ENCODE data around the gene PPIL4. TPM values are rescaled to one million over a fixed set of nuclear protein-coding genes. Genes with fewer than 3 reads are reported as not detected.

The PPIL4 gene, protein sequence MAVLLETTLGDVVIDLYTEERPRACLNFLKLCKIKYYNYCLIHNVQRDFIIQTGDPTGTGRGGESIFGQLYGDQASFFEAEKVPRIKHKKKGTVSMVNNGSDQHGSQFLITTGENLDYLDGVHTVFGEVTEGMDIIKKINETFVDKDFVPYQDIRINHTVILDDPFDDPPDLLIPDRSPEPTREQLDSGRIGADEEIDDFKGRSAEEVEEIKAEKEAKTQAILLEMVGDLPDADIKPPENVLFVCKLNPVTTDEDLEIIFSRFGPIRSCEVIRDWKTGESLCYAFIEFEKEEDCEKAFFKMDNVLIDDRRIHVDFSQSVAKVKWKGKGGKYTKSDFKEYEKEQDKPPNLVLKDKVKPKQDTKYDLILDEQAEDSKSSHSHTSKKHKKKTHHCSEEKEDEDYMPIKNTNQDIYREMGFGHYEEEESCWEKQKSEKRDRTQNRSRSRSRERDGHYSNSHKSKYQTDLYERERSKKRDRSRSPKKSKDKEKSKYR
- total RNA-seq (37.4 TPM), polyA plus RNA-seq (39.2 TPM)
- long read RNA-seq, donor 1 = 0 reads
- long read RNA-seq, donor 2 = 0 reads
- long read RNA-seq, donor 3, transcript PPIL4-201 (13 exons, 2,232 nt) = major isoform, 10 of 18 reads
- long read RNA-seq, donor 3, partial matches to known transcripts = 8 of 18 reads
- long read RNA-seq, donor 3, other reads (novel, unspliced or antisense) = 0 of 18 reads
- long read RNA-seq, donor 4, partial matches to known transcripts = 0 of 22 reads
- long read RNA-seq, donor 4, other reads (novel, unspliced or antisense) = 18 of 22 reads
- long read RNA-seq, donor 5, transcript PPIL4-201 (13 exons, 2,232 nt) = major isoform, 9 of 25 reads
- long read RNA-seq, donor 5, partial matches to known transcripts = 15 of 25 reads
- long read RNA-seq, donor 5, other reads (novel, unspliced or antisense) = 0 of 25 reads
- long read RNA-seq, donor 6, transcript PPIL4-201 (13 exons, 2,232 nt) = major isoform, 13 of 20 reads
- long read RNA-seq, donor 6, partial matches to known transcripts = 7 of 20 reads
- long read RNA-seq, donor 6, other reads (novel, unspliced or antisense) = 0 of 20 reads
- long read RNA-seq, donor 7, transcript PPIL4-201 (13 exons, 2,232 nt) = major isoform, 8 of 8 reads
- long read RNA-seq, donor 7, partial matches to known transcripts = 0 of 8 reads
- long read RNA-seq, donor 7, other reads (novel, unspliced or antisense) = 0 of 8 reads
- long read RNA-seq, donor 8, partial matches to known transcripts = 0 of 2 reads
- long read RNA-seq, donor 8, other reads (novel, unspliced or antisense) = 0 of 2 reads
- long read RNA-seq, donor 9, partial matches to known transcripts = 0 of 4 reads
- long read RNA-seq, donor 9, other reads (novel, unspliced or antisense) = 0 of 4 reads
- long read RNA-seq, donor 10, partial matches to known transcripts = 25 of 29 reads
- long read RNA-seq, donor 10, other reads (novel, unspliced or antisense) = 0 of 29 reads

GRCh38 chr6:149545754-149546471 is at the start of gene PPIL4:
TSS of gene PPIL4 (minus strand) at chr6:149546043. CDS start at chr6:149546005, 38 bp downstream.
- no peaks in the 10 kb centered on the region for H3K36me3 ChIP-seq (ENCODE audit: control insufficient read depth in 2 of 2, insufficient read depth in 2 of 2, low read length in 1 of 2)
- peak; percentile 83 to 97 (median 93) for DNase-seq (ENCODE audit: low read depth in 6 of 9, low spot score in 9 of 9)
- peak within 1 kb of the TSS; percentile 91 to 96 for H3K27ac ChIP-seq (ENCODE audit: low read depth in 1 of 2, low read length in 1 of 2)
- peaks cover 0 to 4% of the 10 kb centered on the region in 2 donors for H3K9me3 ChIP-seq (ENCODE audit: control insufficient read depth in 2 of 2, insufficient read depth in 1 of 2, low read length in 1 of 2)
- peak within 1 kb of the TSS; percentile 85 to 98 for H3K4me3 ChIP-seq (ENCODE audit: low read length in 2 of 2)
- no peaks in the 10 kb centered on the region for H3K27me3 ChIP-seq (ENCODE audit: control insufficient read depth in 2 of 2, insufficient read depth in 1 of 2, low read length in 1 of 2)
- H3K4me1 ChIP-seq (ENCODE audit: control insufficient read depth in 2 of 2, insufficient read depth in 2 of 2, low read length in 2 of 2) = peaks cover 13 to 18% of the 10 kb centered on the region in 2 donors
- under 1% methylated on average over 71 of the region's 71 CpGs for WGBS

- H3K27ac ChIP-seq (ENCODE audit: low read depth in 1 of 2, low read length in 1 of 2) = no peak overlapping the region
- whole genome bisulfite sequencing = 98% methylated on average over 1 of the region's 1 CpG
These were observed 47.6 kb upstream of the PPIL4 start for GRCh38 chr6:149593408-149593807.

DNA sequence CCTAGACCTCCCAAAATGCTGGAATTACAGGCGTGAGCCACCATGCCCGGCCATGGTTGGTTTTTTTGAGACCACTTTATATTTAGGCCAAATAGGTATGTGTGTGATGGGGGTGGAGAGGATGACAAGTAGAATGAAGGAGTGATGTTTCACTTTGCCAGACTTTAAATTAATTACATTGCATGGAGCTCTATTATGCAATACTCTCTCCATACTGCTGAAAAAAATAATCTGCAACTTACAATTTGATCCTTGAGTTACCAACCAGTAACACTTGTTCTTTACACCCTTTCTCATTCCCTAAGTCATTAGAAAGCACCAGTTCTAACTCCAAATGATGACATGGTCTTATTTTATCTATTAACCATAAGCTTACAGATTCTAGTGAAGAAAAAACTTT is 47.1 kb upstream of the PPIL4 start:
- Histone ChIP-seq H3K4me1 (ENCODE audit: control insufficient read depth in 2 of 2, insufficient read depth in 2 of 2, low read length in 2 of 2) (no peaks in the 10 kb centered on the region), H3K4me3 (ENCODE audit: low read length in 2 of 2) (no peak overlapping the region)
- 97% methylated on average over 2 of the region's 2 CpGs for WGBS

More at GRCh38 chr6:149593408-149593807, 47.6 kb upstream of the PPIL4 start:
- no peaks in the 10 kb centered on the region for H3K4me1 ChIP-seq (ENCODE audit: control insufficient read depth in 2 of 2, insufficient read depth in 2 of 2, low read length in 2 of 2)
- H3K9me3 ChIP-seq (ENCODE audit: control insufficient read depth in 2 of 2, insufficient read depth in 1 of 2, low read length in 1 of 2) = no peaks in the 10 kb centered on the region
- no peaks in the 10 kb centered on the region for H3K27me3 ChIP-seq (ENCODE audit: control insufficient read depth in 2 of 2, insufficient read depth in 1 of 2, low read length in 1 of 2)
- H3K4me3 ChIP-seq (ENCODE audit: low read length in 2 of 2) = no peak overlapping the region
- DNase-seq (ENCODE audit: low read depth in 6 of 9, low spot score in 9 of 9) = no peak
- H3K36me3 ChIP-seq (ENCODE audit: control insufficient read depth in 2 of 2, insufficient read depth in 2 of 2, low read length in 1 of 2) = peaks cover 33 to 72% of the 10 kb centered on the region in 2 donors

GRCh38 chr6:149586149-149586548 is 40.3 kb upstream of the PPIL4 start:
- Histone ChIP-seq H3K4me3 (ENCODE audit: low read length in 2 of 2) (no peak overlapping the region), H3K27me3 (ENCODE audit: control insufficient read depth in 2 of 2, insufficient read depth in 1 of 2, low read length in 1 of 2) (no peaks in the 10 kb centered on the region), H3K4me1 (ENCODE audit: control insufficient read depth in 2 of 2, insufficient read depth in 2 of 2, low read length in 2 of 2) (no peaks in the 10 kb centered on the region), H3K36me3 (ENCODE audit: control insufficient read depth in 2 of 2, insufficient read depth in 2 of 2, low read length in 1 of 2) (peaks cover 11 to 45% of the 10 kb centered on the region in 2 donors), H3K27ac (ENCODE audit: low read depth in 1 of 2, low read length in 1 of 2) (no peak overlapping the region), H3K9me3 (ENCODE audit: control insufficient read depth in 2 of 2, insufficient read depth in 1 of 2, low read length in 1 of 2) (no peaks in the 10 kb centered on the region)
- DNase-seq (ENCODE audit: low read depth in 6 of 9, low spot score in 9 of 9) = no peak
- 96% methylated on average over 2 of the region's 2 CpGs for WGBS

More for the DNA sequence above, 47.1 kb upstream of the PPIL4 start:
- Histone ChIP-seq H3K27ac (ENCODE audit: low read depth in 1 of 2, low read length in 1 of 2) (no peak overlapping the region), H3K36me3 (ENCODE audit: control insufficient read depth in 2 of 2, insufficient read depth in 2 of 2, low read length in 1 of 2) (peaks cover 29 to 70% of the 10 kb centered on the region in 2 donors), H3K9me3 (ENCODE audit: control insufficient read depth in 2 of 2, insufficient read depth in 1 of 2, low read length in 1 of 2) (no peaks in the 10 kb centered on the region), H3K27me3 (ENCODE audit: control insufficient read depth in 2 of 2, insufficient read depth in 1 of 2, low read length in 1 of 2) (no peaks in the 10 kb centered on the region)
- no peak for DNase-seq (ENCODE audit: low read depth in 6 of 9, low spot score in 9 of 9)

- WGBS = 99% methylated on average over 5 of the region's 5 CpGs
- no peaks in the 10 kb centered on the region for H3K9me3 ChIP-seq (ENCODE audit: control insufficient read depth in 2 of 2, insufficient read depth in 1 of 2, low read length in 1 of 2)
- no peak overlapping the region for H3K4me3 ChIP-seq (ENCODE audit: low read length in 2 of 2)
- DNase-seq (ENCODE audit: low read depth in 6 of 9, low spot score in 9 of 9) = no peak
- H3K27ac ChIP-seq (ENCODE audit: low read depth in 1 of 2, low read length in 1 of 2) = no peak overlapping the region
- H3K27me3 ChIP-seq (ENCODE audit: control insufficient read depth in 2 of 2, insufficient read depth in 1 of 2, low read length in 1 of 2) = no peaks in the 10 kb centered on the region
- H3K4me1 ChIP-seq (ENCODE audit: control insufficient read depth in 2 of 2, insufficient read depth in 2 of 2, low read length in 2 of 2) = no peaks in the 10 kb centered on the region
- peaks cover 7 to 37% of the 10 kb centered on the region in 2 donors for H3K36me3 ChIP-seq (ENCODE audit: control insufficient read depth in 2 of 2, insufficient read depth in 2 of 2, low read length in 1 of 2)
These were observed 35.5 kb upstream of the PPIL4 start for GRCh38 chr6:149581349-149581748.

DNA sequence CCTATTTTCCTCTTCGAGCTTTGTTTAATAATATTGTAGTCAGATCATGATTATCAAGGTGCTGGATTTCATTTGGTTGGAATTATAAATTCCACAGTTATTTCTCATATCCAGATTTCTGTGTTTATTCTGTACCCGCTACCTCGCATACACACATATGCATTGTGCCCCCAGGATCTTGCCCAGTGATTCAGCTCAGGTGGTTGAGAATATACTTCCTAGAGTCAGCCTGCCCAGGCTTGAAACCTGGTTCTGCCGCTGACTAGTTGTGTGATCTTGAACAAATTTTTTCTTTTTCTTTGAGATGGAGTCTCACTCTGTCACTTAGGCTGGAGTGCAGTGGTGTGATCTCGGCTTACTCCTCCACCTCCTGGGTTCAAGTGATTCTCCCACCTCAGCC is 35.0 kb upstream of the PPIL4 start:
- Histone ChIP-seq H3K9me3 (ENCODE audit: control insufficient read depth in 2 of 2, insufficient read depth in 1 of 2, low read length in 1 of 2) (no peaks in the 10 kb centered on the region), H3K36me3 (ENCODE audit: control insufficient read depth in 2 of 2, insufficient read depth in 2 of 2, low read length in 1 of 2) (peaks cover 10 to 36% of the 10 kb centered on the region in 2 donors)

DNA sequence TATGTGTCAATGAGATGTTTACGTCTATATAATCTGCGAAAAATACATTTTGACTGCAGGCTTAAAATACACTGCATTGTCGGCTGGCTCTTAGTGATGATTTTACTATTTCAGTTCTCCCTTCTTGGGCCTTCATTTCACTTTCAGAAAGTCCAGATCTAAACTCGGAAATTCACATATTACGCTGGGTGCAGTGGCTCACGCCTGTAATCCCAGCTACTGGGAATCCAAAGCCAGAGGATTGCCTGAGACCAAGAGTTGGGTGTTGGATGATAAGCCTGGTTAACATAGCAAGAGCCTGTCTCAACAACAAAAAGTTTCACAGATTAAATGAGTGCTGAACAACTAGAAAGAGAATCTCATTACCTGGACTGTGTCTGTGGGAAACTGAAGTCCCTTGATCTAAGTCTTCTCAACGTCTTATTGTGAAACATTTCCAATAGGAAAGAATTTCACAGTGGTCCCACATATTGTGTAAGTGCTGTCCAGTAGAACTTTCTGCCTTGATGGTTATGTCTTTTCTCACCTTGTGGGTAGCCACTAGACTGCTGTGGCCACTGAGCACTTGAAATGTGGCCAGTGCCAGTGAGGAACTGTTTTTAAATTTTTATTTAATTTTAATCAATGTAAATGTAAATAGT is 22.2 kb upstream of the PPIL4 start:
- 94% methylated on average over 7 of the region's 7 CpGs for WGBS
- peaks cover 0 to under 1% of the 10 kb centered on the region in 2 donors for H3K36me3 ChIP-seq (ENCODE audit: control insufficient read depth in 2 of 2, insufficient read depth in 2 of 2, low read length in 1 of 2)
- H3K9me3 ChIP-seq (ENCODE audit: control insufficient read depth in 2 of 2, insufficient read depth in 1 of 2, low read length in 1 of 2) = no peaks in the 10 kb centered on the region
- no peak overlapping the region for H3K27ac ChIP-seq (ENCODE audit: low read depth in 1 of 2, low read length in 1 of 2)
- peaks cover 5 to 14% of the 10 kb centered on the region in 2 donors for H3K4me1 ChIP-seq (ENCODE audit: control insufficient read depth in 2 of 2, insufficient read depth in 2 of 2, low read length in 2 of 2)
- H3K27me3 ChIP-seq (ENCODE audit: control insufficient read depth in 2 of 2, insufficient read depth in 1 of 2, low read length in 1 of 2) = peaks cover 0 to 2% of the 10 kb centered on the region in 2 donors
- no peak for DNase-seq (ENCODE audit: low read depth in 6 of 9, low spot score in 9 of 9)
- no peak overlapping the region for H3K4me3 ChIP-seq (ENCODE audit: low read length in 2 of 2)

More for the DNA sequence above, 35.0 kb upstream of the PPIL4 start:
- Histone ChIP-seq H3K4me1 (ENCODE audit: control insufficient read depth in 2 of 2, insufficient read depth in 2 of 2, low read length in 2 of 2) (no peaks in the 10 kb centered on the region), H3K27ac (ENCODE audit: low read depth in 1 of 2, low read length in 1 of 2) (no peak overlapping the region), H3K27me3 (ENCODE audit: control insufficient read depth in 2 of 2, insufficient read depth in 1 of 2, low read length in 1 of 2) (no peaks in the 10 kb centered on the region), H3K4me3 (ENCODE audit: low read length in 2 of 2) (no peak overlapping the region)
- 98% methylated on average over 5 of the region's 5 CpGs for WGBS
- DNase-seq (ENCODE audit: low read depth in 6 of 9, low spot score in 9 of 9) = no peak
